Measurements from ENCODE around the gene SYNE1.
"Not testable (repeated sequence)": the region's sequence is repeated elsewhere in the genome, so short reads cannot be mapped to it uniquely, and the experiment has no call there.

GRCh38 chr6:152328200-152328599 lies 309.0 kb downstream of the SYNE1 start:
- TF ChIP-seq CTCF (IDR thresholded peaks at IDR 0.05 in 8 of 11, conservative IDR thresholded peaks at IDR 0.05 in 3 of 11); POLR2A (IDR thresholded peaks at IDR 0.05): not testable (repeated sequence)
